DOHH2 (cell line): Measurements from ENCODE around the gene CRMP1.

Source experiments
- H3F3A ChIP-seq: fragments of 200-600 bp; sonication (generic), shearing (Covaris generic); 2 replicates; pipeline ENCODE4 v1.6.0; 2016; ENCODE audit warnings: antibody characterized with exemption, mild to moderate bottlenecking; ENCODE audit not compliant: control insufficient read depth, insufficient read depth
- H3K27ac ChIP-seq: fragments of 200-600 bp; sonication (generic); 2 replicates; pipeline ENCODE4 v1.5.1; 2014; ENCODE audit warnings: low read depth, mild to moderate bottlenecking, low read length, moderate library complexity
- H3K27me3 ChIP-seq: fragments of 200-600 bp; sonication (generic); 2 replicates; pipeline ENCODE4 v1.6.1; 2014; ENCODE audit warnings: mild to moderate bottlenecking, low read length, mixed read lengths; ENCODE audit not compliant: control insufficient read depth
- H3K36me3 ChIP-seq: fragments of 200-600 bp; sonication (generic); 2 replicates; pipeline ENCODE4 v1.6.1; 2014; ENCODE audit warnings: mild to moderate bottlenecking, low read length, moderate library complexity, mixed read lengths; ENCODE audit not compliant: control insufficient read depth
- H3K4me1 ChIP-seq: fragments of 200-600 bp; sonication (generic); 2 replicates; pipeline ENCODE4 v1.6.1; 2014; ENCODE audit warnings: mild to moderate bottlenecking, low read length, mixed read lengths; ENCODE audit not compliant: control insufficient read depth
- H3K4me2 ChIP-seq: fragments of 200-600 bp; sonication (generic); 2 replicates; pipeline ENCODE4 v1.6.0; 2014; ENCODE audit warnings: mild to moderate bottlenecking, low read length, moderate library complexity
- H3K4me3 ChIP-seq: fragments of 200-600 bp; sonication (generic); 2 replicates; pipeline ENCODE4 v1.5.1; 2014; ENCODE audit warnings: mild to moderate bottlenecking, low read length, mixed read lengths
- H3K79me2 ChIP-seq: fragments of 200-600 bp; sonication (generic); 2 replicates; pipeline ENCODE4 v1.6.1; 2014; ENCODE audit warnings: mild to moderate bottlenecking, low read length, mixed read lengths; ENCODE audit not compliant: control insufficient read depth
- H3K9me2 ChIP-seq: fragments of 200-600 bp; sonication (generic); replicated peaks from 2 replicates; pipeline ENCODE4 v1.6.1; 2014; ENCODE audit warnings: mild to moderate bottlenecking, low read length, mixed read lengths; ENCODE audit not compliant: control insufficient read depth
- H3K9me3 ChIP-seq: fragments of 200-600 bp; sonication (generic); 2 replicates; pipeline ENCODE4 v1.6.1; 2014; ENCODE audit warnings: antibody characterized with exemption, low read length, mixed read lengths; ENCODE audit not compliant: control insufficient read depth, insufficient read depth
- H4K20me1 ChIP-seq: fragments of 200-600 bp; sonication (generic); 2 replicates; pipeline ENCODE4 v1.6.0; 2014; ENCODE audit warnings: low read depth, mild to moderate bottlenecking, antibody characterized with exemption, low read length, moderate library complexity; ENCODE audit not compliant: control insufficient read depth, insufficient read depth
- EZH2phosphoT487 ChIP-seq: fragments of 200-600 bp; sonication (generic); IDR thresholded peaks from 2 replicates; pipeline ENCODE4 v1.6.1; 2017; ENCODE audit warnings: borderline replicate concordance, mild to moderate bottlenecking, antibody characterized with exemption, low read length, moderate library complexity, mixed read lengths
- TF ChIP-seq, protein P1 (sequence below): fragments of 200-600 bp; sonication (generic); IDR thresholded peaks from one replicate; pipeline ENCODE4 v1.5.1; 2014; ENCODE audit warnings: antibody characterized with exemption, mild to moderate bottlenecking, low read depth, low read length; ENCODE audit not compliant: poor library complexity, severe bottlenecking

Gene CRMP1

DNA sequence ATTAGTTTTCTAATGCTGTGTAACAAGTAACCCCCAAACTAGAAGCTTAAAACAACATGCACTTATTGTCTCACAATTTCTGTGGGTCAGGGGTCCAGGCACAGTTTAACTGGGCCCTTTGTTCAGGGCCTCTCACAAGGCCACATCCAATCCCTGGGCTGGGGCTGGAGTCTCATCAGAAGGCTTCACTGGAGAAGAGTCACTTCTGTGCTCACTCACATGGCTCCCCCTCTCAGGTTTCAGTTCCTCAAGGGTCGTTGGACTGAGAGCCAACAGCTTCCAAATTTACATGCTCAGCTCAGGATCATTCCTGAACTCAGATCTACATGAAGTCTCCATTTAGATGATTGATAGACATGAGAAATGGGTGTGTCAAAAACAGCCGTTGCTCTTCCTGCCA lies 104.7 kb downstream of the CRMP1 start:
- no peaks in the 10 kb centered on the region for H3K27me3 ChIP-seq
- H3K4me1 ChIP-seq: no peaks in the 10 kb centered on the region
- no peak for TF ChIP-seq EZH2phosphoT487
- TF ChIP-seq, protein P1, sequence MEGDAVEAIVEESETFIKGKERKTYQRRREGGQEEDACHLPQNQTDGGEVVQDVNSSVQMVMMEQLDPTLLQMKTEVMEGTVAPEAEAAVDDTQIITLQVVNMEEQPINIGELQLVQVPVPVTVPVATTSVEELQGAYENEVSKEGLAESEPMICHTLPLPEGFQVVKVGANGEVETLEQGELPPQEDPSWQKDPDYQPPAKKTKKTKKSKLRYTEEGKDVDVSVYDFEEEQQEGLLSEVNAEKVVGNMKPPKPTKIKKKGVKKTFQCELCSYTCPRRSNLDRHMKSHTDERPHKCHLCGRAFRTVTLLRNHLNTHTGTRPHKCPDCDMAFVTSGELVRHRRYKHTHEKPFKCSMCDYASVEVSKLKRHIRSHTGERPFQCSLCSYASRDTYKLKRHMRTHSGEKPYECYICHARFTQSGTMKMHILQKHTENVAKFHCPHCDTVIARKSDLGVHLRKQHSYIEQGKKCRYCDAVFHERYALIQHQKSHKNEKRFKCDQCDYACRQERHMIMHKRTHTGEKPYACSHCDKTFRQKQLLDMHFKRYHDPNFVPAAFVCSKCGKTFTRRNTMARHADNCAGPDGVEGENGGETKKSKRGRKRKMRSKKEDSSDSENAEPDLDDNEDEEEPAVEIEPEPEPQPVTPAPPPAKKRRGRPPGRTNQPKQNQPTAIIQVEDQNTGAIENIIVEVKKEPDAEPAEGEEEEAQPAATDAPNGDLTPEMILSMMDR: no peak
- no peaks in the 10 kb centered on the region for H3K36me3 ChIP-seq
- H3F3A ChIP-seq: no peaks in the 10 kb centered on the region
- H4K20me1 ChIP-seq: no peaks in the 10 kb centered on the region
- H3K4me3 ChIP-seq: no peak overlapping the region
- no peaks in the 10 kb centered on the region for H3K9me2 ChIP-seq
- no peak overlapping the region for H3K27ac ChIP-seq
- H3K9me3 ChIP-seq: no peaks in the 10 kb centered on the region
- no peak overlapping the region for H3K4me2 ChIP-seq
- H3K79me2 ChIP-seq: no peaks in the 10 kb centered on the region

DNA sequence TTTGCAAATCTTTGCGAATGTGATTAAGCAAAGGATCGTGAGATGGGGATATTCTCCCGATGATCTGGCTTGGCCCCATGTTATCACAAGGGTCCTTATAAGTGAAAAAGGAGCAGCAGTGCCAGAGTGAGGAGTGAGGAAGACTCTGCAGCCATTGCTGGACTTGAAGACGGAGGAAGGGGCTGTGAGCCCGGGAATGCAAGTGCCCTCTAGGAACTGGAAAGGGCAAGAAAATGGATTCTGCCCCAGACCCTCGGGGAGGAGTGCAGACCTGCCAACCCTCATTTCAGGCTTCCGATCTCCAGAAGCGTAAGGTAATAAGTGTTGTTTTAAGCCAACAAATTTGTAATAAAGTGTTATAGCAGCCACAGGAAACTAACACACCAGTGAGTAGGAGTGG lies 105.6 kb downstream of the CRMP1 start:
- Histone ChIP-seq H3K4me1 (no peaks in the 10 kb centered on the region), H3K27me3 (no peaks in the 10 kb centered on the region)

DNA sequence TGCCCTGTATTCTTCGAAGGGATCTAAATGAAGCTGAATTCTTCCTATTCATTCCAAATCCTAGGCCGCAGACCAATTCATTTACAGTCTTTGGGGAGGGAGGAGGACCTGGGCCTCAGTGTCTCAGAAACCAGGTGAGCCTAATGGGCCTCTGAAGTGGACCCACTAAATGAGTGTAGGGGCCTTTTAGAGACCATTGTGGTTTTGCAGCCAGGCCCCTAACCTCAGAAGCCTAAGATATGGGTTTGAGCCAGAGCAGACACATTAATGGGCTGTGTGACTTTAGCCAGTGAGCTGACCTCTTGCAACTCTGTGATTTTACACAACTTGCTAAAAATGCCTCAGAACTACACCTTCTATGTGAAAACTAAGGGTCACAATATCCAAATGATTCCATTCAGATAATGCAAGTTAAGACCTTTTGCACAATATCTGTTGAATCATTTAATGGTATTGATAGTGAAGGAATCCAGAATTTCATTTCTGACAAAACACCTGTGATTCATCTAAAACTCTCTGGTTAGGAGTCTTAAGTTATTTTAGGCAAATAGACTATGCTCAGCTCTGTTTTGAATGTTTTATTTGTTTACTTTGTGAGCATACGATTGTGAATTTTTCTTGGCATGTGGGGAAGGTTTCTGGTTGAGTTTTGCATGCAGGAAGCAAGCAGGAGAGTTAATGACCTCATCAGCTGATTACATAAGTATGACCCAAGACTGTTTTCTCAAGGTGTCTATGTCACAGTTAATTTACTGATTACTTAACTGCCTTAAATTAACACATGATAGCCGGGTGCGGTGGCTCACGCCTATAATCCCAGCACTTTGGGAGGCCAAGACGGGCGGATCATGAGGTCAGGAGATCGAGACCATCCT lies 106.8 kb downstream of the CRMP1 start:
- Histone ChIP-seq H3K4me1 (no peaks in the 10 kb centered on the region), H3K4me2 (no peak overlapping the region), H3K9me2 (no peaks in the 10 kb centered on the region), H3K36me3 (no peaks in the 10 kb centered on the region), H3K27me3 (no peaks in the 10 kb centered on the region), H3K9me3 (no peaks in the 10 kb centered on the region; the same call in 1 of the 2 replicates), H3K4me3 (no peak overlapping the region), H3F3A (no peaks in the 10 kb centered on the region), H4K20me1 (no peaks in the 10 kb centered on the region), H3K27ac (no peak overlapping the region), H3K79me2 (no peaks in the 10 kb centered on the region)
- no peak for TF ChIP-seq EZH2phosphoT487
- TF ChIP-seq, protein P1: no peak

More for the DNA sequence above, 105.6 kb downstream of the CRMP1 start:
- Histone ChIP-seq H3K4me2 (no peak overlapping the region), H4K20me1 (no peaks in the 10 kb centered on the region), H3K4me3 (no peak overlapping the region), H3K79me2 (no peaks in the 10 kb centered on the region), H3K9me2 (no peaks in the 10 kb centered on the region), H3K36me3 (no peaks in the 10 kb centered on the region), H3F3A (no peaks in the 10 kb centered on the region), H3K9me3 (no peaks in the 10 kb centered on the region), H3K27ac (no peak overlapping the region)
- TF ChIP-seq EZH2phosphoT487: no peak
- TF ChIP-seq, protein P1: no peak
